Measurements from ENCODE around the gene SLX4IP. TPM values are rescaled to one million over a fixed set of nuclear protein-coding genes. Genes with fewer than 3 reads are reported as not detected.

SLX4IP gene
- total and polyA plus RNA-seq, 2 of the 13 experiments (the other 11 are each of a cell fraction or from before 2014, with no cell fraction given), result 3.6 to 7.3 TPM

GRCh38 chr20:10646006-10646405 lies 210.9 kb downstream of the SLX4IP start:
- no peaks in the 10 kb centered on the region for H4K20me1 ChIP-seq (ENCODE audit: insufficient read depth, low read length)
- WGBS (ENCODE audit: low lambda C conversion rate), result 96% methylated on average over 4 of the region's 4 CpGs
- no peaks in the 10 kb centered on the region for H3K9me3 ChIP-seq (ENCODE audit: low read length)
- FAIRE-seq (no peak), DNase-seq (ENCODE audit: low spot score) (no peak), ATAC-seq (no peak)
- intact Hi-C loops (cut with micrococcal nuclease; ENCODE audit: unreplicated experiment) (no loop called here), in situ Hi-C loops (cut with HindIII; ENCODE audit: extremely low pct_ligation_motif_present, low pct_unique_long_range_greater_than_20kb) (loop anchor here (10.0 kb wide), 1 partner anchor 211 kb away; the partner anchor contains the start of genes MKKS and SLX4IP)
- H3K27ac ChIP-seq (ENCODE audit: extremely low read length, insufficient read depth, low read length), result no peak overlapping the region
- ChIA-PET CTCF (ENCODE audit: low intra/inter-chr PET ratio, low total read pairs) (interaction anchor here (1.5 kb wide), 1 partner anchor 177 kb away, joined by 4 read pairs; no protein-coding TSS in a partner anchor), POLR2A (interaction anchor here (1.3 kb wide), 1 partner anchor 9 kb away, joined by 3 read pairs; no protein-coding TSS in a partner anchor)
- H3K9ac ChIP-seq (ENCODE audit: insufficient read depth, low read depth, low read length), result no peak overlapping the region
- no peaks in the 10 kb centered on the region for H3K4me1 ChIP-seq (ENCODE audit: insufficient read depth, low read length)
- H3K4me2 ChIP-seq (ENCODE audit: low read depth, low read length), result no peak overlapping the region
- H3K79me2 ChIP-seq (ENCODE audit: insufficient read depth, low read length), result no peaks in the 10 kb centered on the region
- peaks cover 90 to 100% of the 10 kb centered on the region in 2 experiments for H3K36me3 ChIP-seq (replicated peaks in 1 of 2; ENCODE audit: control insufficient read depth in 1 of 2, insufficient read depth in 2 of 2, low read length in 2 of 2)
- no peaks in the 10 kb centered on the region for H3K27me3 ChIP-seq (ENCODE audit: control insufficient read depth in 1 of 2, insufficient read depth in 2 of 2, low read length in 2 of 2)
- no TSS peak for BruUV-seq (replicated peaks)
- H2AFZ ChIP-seq (ENCODE audit: low read length), result no peak overlapping the region
- no peak for TF ChIP-seq NR2F2 (IDR thresholded peaks at IDR 0.05; ENCODE audit: borderline replicate concordance, low read depth)
- TF ChIP-seq SMAD3 (CRISPR knock-in tag; IDR thresholded peaks at IDR 0.05), result no peak
- TF ChIP-seq RBM22 (optimal IDR thresholded peaks at IDR 0.05; ENCODE audit: low read length), result peak; percentile 94
- H3K4me3 ChIP-seq (replicated peaks in 1 of 3; ENCODE audit: insufficient read depth in 1 of 3, low read depth in 2 of 3, low read length in 3 of 3), result no peak overlapping the region

GRCh38 chr20:10646886-10647420 lies 211.8 kb downstream of the SLX4IP start:
- 99% methylated on average over 5 of the region's 9 CpGs for WGBS (ENCODE audit: low lambda C conversion rate)
- ChIA-PET CTCF (ENCODE audit: low intra/inter-chr PET ratio, low total read pairs) (interaction anchor here (1.5 to 2.0 kb wide), 2 partner anchors 94 to 177 kb away, joined by 4 to 17 read pairs; no protein-coding TSS in a partner anchor), POLR2A (no interaction called here)
- no TSS peak for BruUV-seq (replicated peaks)
- no peak for FAIRE-seq
- intact Hi-C loops (cut with micrococcal nuclease; ENCODE audit: unreplicated experiment) (no loop called here), in situ Hi-C loops (cut with HindIII; ENCODE audit: extremely low pct_ligation_motif_present, low pct_unique_long_range_greater_than_20kb) (loop anchor here (10.0 kb wide), 1 partner anchor 212 kb away; the partner anchor contains the start of genes MKKS and SLX4IP)
- no peaks in the 10 kb centered on the region for H3K27me3 ChIP-seq (ENCODE audit: control insufficient read depth in 1 of 2, insufficient read depth in 2 of 2, low read length in 2 of 2)
- no peak overlapping the region for H3K4me2 ChIP-seq (ENCODE audit: low read depth, low read length)
- no peak overlapping the region for H3K27ac ChIP-seq (ENCODE audit: extremely low read length, insufficient read depth, low read length)
- H3K4me1 ChIP-seq (ENCODE audit: insufficient read depth, low read length), result peaks cover 2% of the 10 kb centered on the region
- no peaks in the 10 kb centered on the region for H3K9me3 ChIP-seq (ENCODE audit: low read length)
- no peak overlapping the region for H3K4me3 ChIP-seq (replicated peaks in 1 of 3; ENCODE audit: insufficient read depth in 1 of 3, low read depth in 2 of 3, low read length in 3 of 3)
- no peak overlapping the region for H2AFZ ChIP-seq (ENCODE audit: low read length)
- peaks cover 91 to 100% of the 10 kb centered on the region in 2 experiments for H3K36me3 ChIP-seq (replicated peaks in 1 of 2; ENCODE audit: control insufficient read depth in 1 of 2, insufficient read depth in 2 of 2, low read length in 2 of 2)
- H4K20me1 ChIP-seq (ENCODE audit: insufficient read depth, low read length), result no peaks in the 10 kb centered on the region
- no peak overlapping the region for H3K9ac ChIP-seq (ENCODE audit: insufficient read depth, low read depth, low read length)
- no peak for ATAC-seq
- no peak for DNase-seq (ENCODE audit: low spot score)
- no peaks in the 10 kb centered on the region for H3K79me2 ChIP-seq (ENCODE audit: insufficient read depth, low read length)
- TF ChIP-seq FOXO4 (CRISPR knock-in tag; conservative IDR thresholded peaks at IDR 0.05) (0 out of 2 replicates have a peak, but pooled peaks have one; percentile 12), ZNF3 (CRISPR knock-in tag; IDR thresholded peaks at IDR 0.05) (no peak), HNRNPH1 (optimal IDR thresholded peaks at IDR 0.05; ENCODE audit: low read depth, low read length) (no peak), POLR2G (IDR thresholded peaks at IDR 0.05; ENCODE audit: low read depth, low read length) (0 out of 2 replicates have a peak, but pooled peaks have one; percentile 15), GLMP (CRISPR knock-in tag; IDR thresholded peaks at IDR 0.05; ENCODE audit: borderline replicate concordance) (no peak), POLR2AphosphoS5 (IDR thresholded peaks at IDR 0.05; ENCODE audit: low read depth, low read length) (peak; percentile 22; the same call in 1 of the 2 replicates), SOX6 (IDR thresholded peaks at IDR 0.05) (no peak), SOX6 (CRISPR knock-in tag; IDR thresholded peaks at IDR 0.05) (no peak), ZNF629 (CRISPR knock-in tag; conservative IDR thresholded peaks at IDR 0.05) (no peak), TAF15 (IDR thresholded peaks at IDR 0.05; ENCODE audit: low read depth, low read length, poor library complexity, severe bottlenecking) (no peak), DMTF1 (CRISPR knock-in tag; IDR thresholded peaks at IDR 0.05) (0 out of 2 replicates have a peak, but pooled peaks have one; percentile 29)
